Activated CD4-positive, alpha-beta T cell treated with anti-CD3 and anti-CD28 coated beads for 48 hours (primary cell): ENCODE data around the gene RAB1A.
"Not testable (repeated sequence)": the region's sequence is repeated elsewhere in the genome, so short reads cannot be mapped to it uniquely, and the experiment has no call there.

Experiments used
- DNase-seq: peaks from one replicate; pipeline ENCODE4 v3.0.0-alpha.2; 2020

RAB1A gene

DNA sequence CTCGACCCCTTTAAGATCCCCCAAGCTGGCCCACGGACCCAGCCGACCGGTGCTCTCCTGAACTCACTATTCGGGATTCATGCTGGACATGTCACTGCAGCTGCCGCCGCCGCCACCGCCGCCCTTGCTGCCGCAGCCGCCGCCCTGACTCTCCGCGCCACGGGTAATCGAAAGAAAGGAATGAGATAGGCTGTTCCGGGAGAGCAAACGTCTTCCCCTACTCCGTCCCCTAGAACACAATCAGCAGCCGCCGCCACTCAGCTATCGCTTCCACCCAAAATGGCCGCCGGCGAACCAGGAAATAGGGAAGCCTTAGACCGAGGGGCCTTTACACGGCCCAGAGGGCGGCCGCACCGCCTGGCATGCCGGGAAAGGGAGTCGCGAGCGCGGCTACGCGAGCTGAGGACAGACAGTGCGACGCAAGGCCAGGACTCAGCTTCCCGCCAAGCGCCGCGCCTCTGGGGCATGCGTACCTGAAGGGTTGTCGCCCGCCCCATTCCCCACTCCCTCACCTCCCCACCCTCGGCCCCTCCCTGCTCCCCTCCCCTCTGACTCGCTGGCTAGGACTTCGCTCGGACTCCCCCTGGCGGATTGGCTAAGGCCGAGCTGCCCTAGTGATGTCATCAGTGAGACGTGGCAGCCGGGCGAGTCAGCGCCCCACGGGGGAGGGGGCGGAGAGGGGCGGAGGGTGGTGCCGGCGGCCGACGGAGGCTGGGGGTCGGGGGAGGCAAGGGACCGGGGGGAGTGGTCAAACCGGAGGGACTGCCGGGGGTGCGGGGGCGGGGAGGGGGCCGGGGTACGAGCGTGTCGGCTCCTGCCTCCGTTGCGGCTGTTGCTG, at the start of gene RAB1A:
TSS of gene RAB1A (minus strand) at position 281 of the 838 bp plus-strand sequence. CDS start at position 90, 191 bp downstream.
- DNase-seq: peak; percentile 99

- DNase-seq: no peak
These were observed 48.0 kb upstream of the RAB1A start for GRCh38 chr2:65177751-65178442.

DNA sequence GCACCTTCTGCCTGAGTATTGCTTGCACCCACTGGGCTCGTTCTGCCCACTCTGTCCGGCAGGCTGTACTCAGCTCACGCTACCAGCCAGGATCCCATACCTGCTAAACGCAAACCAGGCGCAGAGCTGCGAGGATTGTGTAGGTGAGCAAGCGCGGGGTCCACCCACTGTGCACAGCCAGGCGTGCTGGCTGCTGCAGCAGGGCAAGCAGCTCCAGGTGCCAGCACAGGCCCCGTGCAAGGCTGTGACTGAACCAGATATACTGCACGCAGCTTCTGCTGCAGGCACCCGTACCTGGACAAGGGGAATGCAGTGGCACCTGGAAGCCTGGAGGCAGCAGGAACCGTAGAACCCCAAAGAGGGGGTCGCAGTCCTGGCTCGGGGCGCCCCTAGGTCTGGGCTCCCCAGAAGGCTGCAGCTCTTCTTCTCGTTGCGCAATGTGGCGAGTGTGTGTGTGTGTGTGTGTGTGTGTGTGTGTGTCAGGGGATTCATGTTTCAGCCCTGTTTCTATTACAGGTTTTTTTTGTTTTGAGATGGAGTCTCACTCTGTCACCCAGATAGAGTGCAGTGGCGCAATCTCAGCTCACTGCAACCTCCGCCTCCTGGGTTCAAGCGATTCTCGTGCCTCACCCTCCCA, 46.1 kb upstream of the RAB1A start:
- DNase-seq: no peak

DNA sequence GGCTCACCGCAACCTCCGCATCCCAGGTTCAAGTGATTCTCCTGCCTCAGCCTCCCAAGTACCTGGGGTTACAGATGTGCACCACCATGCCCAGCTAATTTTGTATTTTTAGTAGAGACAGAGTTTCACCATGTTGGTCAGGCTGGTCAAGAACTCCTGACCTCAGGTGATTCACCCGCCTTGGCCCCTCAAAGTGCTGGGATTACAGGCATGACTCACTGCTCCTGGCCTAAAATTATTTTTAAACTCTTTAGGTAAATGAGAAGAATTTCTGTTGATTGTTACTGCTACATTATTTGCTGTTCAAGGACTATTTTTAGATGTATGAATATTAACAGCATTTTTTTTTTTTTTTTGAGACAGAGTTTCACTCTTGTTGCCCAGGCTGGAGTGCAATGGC, 44.1 kb upstream of the RAB1A start:
- DNase-seq: not testable (repeated sequence)

GRCh38 chr2:65172994-65173790, 43.3 kb upstream of the RAB1A start:
- DNase-seq: no peak

GRCh38 chr2:65170611-65171477, 40.9 kb upstream of the RAB1A start:
- DNase-seq: not testable (repeated sequence)

DNA sequence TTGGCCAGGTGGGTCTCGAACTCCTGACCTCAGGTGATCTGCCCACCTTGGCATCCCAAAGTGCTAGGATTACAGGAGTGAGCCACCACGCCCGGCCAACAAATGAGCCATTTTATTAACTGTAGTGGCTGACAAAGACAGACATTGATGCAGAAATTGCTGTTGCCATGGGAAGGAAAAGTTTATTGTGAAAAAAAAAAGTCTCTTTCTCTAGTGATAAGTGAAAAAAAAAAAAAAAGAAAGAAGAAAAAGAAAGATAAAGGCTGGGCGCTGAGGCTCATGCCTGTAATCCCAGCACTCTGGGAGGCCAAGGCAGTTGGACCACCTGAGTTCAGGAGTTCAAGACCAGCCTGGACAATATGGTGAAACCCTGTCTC, 39.8 kb upstream of the RAB1A start:
- DNase-seq: no peak

GRCh38 chr2:65165558-65165957, 35.7 kb upstream of the RAB1A start:
- no peak for DNase-seq

DNA sequence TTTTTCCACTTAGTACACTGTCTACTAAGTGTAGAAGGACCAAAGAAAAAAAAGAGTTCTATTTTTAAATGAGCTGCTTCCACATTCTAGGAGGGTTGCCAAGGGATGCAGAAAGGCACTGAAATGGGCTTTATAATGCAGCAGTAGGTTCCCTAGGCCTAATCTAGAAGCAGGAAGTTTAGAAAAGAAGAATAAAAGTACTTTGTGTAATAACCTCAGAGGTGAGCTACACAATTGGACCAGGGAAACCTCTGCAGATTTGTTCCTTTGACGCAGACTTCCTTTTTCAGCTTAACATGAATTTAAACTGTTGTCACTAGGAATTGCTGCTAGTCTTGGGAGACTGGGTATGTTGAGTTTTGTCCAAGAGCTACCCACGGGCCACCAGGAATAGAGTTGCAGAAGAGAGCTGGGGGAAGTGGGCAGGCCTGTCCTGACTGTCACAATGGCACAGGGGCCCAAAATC, 34.6 kb upstream of the RAB1A start:
- DNase-seq: no peak

DNA sequence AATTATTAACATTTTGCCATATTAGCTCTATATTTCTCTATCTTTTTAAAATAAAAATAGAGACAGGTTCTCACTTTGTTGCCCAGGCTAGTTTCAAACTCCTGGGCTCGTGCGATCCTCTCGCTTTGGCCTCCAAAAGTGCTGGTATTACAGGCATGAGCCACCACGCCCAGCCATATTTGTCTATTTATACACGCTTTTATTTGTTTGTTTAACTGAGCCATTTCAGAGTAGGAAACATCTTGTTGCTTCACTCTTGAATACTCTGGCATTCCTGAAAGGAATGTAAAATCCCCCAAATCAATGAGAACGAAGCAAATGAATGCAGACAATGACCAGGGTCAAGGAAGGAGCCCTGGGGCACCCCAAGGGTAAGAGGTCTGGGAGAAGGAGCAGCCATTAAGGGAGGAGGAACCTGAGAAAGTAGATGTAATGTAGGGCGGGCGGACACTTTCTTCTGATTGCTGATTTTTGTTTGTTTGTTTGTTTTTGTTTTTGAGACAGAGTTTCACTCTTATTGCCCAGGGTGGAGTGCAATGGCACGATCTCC, 31.7 kb upstream of the RAB1A start:
- no peak for DNase-seq

DNA sequence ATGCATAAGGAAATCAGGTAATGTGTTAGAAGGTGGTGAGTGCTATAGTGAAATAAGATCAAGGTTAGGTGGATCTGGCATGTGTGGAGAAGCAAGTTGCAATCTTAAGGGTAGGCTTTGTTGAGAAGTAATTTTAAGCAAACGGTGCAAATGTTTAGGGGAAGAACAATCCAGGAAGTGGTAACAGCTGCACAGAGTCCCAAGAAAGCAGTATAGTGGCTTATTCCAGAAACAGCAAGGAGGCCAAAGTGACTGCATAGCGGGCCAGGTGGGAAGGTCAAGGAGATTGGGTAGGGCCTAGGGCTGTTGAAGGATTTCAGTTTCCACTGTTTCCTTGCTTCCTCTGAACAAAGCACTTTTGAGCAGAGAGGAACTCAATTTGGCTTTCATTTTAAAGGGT, 30.0 kb upstream of the RAB1A start:
- no peak for DNase-seq

- DNase-seq: no peak
These were observed 29.4 kb upstream of the RAB1A start for GRCh38 chr2:65159261-65159660.

DNA sequence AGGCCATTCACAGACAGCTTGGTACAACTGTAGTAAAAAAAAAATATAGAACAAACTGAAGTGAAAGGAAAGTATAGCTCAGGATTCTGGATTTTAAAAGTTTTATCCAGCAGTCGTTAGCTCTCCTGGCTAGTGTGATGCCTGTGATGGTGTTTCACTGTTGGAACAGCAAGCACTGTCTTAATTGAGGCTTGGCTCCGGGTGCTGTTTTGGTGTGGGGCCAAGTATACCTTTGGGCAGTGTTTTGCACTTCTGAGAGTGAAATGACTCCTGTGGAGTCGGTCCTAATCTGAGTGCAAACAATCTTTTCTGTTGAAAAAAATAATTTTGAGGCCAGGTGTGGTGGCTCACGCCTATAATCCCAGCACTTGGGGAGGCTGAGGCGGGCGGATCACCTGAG, 28.7 kb upstream of the RAB1A start:
- DNase-seq: no peak

- DNase-seq: not testable (repeated sequence)
These were observed 27.9 kb upstream of the RAB1A start for GRCh38 chr2:65157856-65158255.

GRCh38 chr2:65156041-65156440, 26.1 kb upstream of the RAB1A start:
- DNase-seq: no peak

DNA sequence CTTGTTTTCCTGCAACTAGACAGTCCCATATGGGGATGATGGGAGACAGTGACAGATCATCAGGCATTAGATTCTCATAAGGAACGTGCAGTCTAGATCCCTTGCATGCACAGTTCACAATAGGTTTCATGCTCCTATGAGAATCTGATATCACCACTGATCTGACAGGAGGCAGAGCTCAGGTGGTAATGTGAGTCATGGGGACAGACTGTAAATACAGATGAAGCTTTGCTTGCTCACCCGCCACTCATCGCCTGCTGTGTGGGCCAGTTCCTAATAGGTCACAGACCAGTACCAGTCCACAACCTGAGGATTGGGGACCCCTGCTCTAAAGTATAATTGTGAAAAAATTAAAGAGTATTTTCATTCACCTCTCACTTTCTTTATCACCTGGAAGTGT, 23.6 kb upstream of the RAB1A start:
- no peak for DNase-seq

- DNase-seq: no peak
These were observed 16.2 kb upstream of the RAB1A start for GRCh38 chr2:65146078-65146477.

GRCh38 chr2:65144571-65144970, 14.7 kb upstream of the RAB1A start:
- DNase-seq: no peak

GRCh38 chr2:65142515-65142914, 12.6 kb upstream of the RAB1A start:
- DNase-seq: no peak

DNA sequence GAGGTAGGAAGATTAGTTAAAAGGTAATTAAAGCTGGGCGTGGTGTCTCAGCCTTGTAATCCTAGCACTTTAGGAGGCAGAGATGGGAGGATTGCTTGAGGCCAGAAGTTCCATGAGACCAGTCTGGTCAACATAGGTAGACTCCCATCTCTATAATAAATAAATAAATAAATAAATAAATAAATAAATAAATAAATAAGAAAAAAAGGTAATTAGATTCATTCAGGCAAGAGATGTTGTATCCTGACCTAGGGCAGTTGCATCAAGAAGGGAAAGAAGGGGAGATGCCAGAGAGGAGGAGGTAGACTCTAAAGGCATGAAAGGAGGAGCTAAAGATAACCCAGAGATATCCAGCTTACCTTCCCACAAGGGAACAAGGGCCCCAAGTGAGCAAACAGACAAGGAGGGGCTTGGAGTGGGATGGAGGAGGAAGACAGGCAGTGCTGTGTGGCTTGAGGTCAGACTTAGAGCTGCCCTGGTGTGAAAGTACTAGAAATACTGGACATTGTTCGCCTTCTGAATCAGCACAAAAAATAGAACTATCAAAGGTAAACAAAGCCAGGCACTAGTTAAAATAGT, 7.4 kb upstream of the RAB1A start:
- no peak for DNase-seq

DNA sequence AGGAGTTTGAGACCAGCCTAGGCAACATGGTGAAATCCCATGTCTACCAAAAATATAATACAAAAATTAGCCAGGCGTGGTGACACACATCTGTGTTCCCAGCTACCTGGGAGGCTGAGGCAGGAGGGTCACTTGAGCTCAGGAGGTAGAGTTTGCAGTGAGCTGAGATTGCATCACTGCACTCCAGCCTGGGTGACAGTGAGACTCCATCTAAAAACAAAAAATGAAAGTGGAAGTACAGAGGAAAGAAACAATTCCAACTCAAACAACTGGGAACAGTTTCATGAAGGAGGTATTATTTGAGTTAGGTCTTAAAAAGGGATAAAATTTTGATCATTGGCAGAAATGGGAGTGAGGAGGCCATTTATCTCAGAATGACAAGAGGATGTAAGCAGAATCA, 6.3 kb upstream of the RAB1A start:
- DNase-seq: no peak
